Endothelial cell of umbilical vein (primary cell): Measurements from ENCODE around the gene S100A5.

Experiments used
- EZH2 ChIP-seq: IDR thresholded peaks from 2 replicates; pipeline ENCODE4 v1.6.1; 2012; ENCODE audit warnings: borderline replicate concordance, low read depth, mild to moderate bottlenecking, moderate library complexity, low read length, inconsistent platforms; ENCODE audit not compliant: severe bottlenecking
- FOS ChIP-seq: IDR thresholded peaks from 2 replicates; pipeline ENCODE4 v1.6.1; 2011; ENCODE audit warnings: mild to moderate bottlenecking, low read length, moderate library complexity, borderline replicate concordance; ENCODE audit not compliant: insufficient read depth
- MYC ChIP-seq: IDR thresholded peaks from one replicate; pipeline ENCODE4 v1.6.1; 2011; ENCODE audit warnings: mild to moderate bottlenecking, low read depth, low read length
- POLR2A ChIP-seq: IDR thresholded peaks from 2 replicates; pipeline ENCODE4 v1.6.1; 2012; ENCODE audit warnings: low read depth, mild to moderate bottlenecking, control low read depth, low read length
- POLR2AphosphoS5 ChIP-seq: IDR thresholded peaks from 2 replicates; pipeline ENCODE4 v1.6.1; 2012; ENCODE audit warnings: low read depth, mild to moderate bottlenecking, control low read depth, low read length, moderate library complexity; ENCODE audit not compliant: insufficient read depth
- TF ChIP-seq, protein P1 (sequence below), 2 donors: IDR thresholded peaks; 1 replicate in 1 of 2; 2 replicates in 1 of 2; pipeline ENCODE4 v1.5.1; 2011; ENCODE audit warnings: low read length in 2 of 2, mild to moderate bottlenecking in 2 of 2, moderate library complexity in 2 of 2, control low read depth in 1 of 2, inconsistent platforms in 1 of 2, low read depth in 1 of 2; ENCODE audit not compliant: insufficient read depth in 1 of 2; ENCODE audit errors: extremely low read depth in 1 of 2
- TF ChIP-seq, protein P2 (sequence below): IDR thresholded peaks from 2 replicates; pipeline ENCODE4 v1.6.1; 2011; ENCODE audit not compliant: insufficient read depth, insufficient read length

DNA sequence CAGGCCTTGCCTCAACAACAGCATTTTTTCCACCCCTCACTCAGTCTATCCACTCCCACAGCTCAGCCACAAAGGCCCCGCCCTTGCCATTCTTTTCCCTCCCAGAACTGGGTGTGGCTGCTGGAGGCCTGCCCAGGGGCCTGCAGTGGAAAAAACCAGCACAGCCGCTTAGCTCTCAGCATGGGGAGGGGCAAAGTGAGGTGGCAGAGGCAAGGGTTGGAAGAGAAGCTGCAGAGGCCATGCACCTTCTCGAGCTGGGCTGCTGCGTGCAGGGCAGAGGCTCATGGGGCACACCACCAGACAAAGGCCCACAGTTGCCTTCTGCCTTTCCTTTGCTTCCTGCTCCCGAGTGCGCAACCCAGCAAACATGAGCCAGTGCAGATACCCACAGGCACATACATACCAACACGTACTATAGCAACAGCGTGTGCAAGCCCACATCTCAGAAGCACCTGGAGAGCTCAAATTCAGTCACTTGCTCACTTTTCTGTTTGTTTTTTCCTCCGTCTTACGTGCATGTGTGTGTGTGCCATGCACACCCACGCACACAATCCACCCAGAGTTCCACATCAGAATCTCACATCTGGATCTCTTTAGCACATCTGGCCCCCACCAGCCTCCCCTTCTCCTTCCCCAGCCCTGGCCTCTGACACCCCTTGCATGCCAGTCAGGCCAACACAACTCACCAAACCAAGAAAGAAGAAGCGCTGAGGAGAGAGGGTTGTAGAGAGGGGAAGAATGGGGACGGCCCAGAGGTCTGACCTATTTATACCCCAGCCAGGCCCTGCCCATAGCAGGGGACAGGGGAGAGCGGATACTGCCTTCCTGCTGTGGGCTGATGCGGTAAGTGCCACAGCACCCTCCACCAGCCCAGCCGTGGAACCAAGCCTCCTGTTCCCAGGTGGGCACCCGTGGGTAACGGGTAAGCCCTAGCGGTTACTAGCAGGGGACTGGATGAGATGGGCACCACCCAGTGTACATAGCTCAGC lies 4.6 kb upstream of the S100A5 start, which contains the start of gene S100A4:
- TF ChIP-seq, protein P1, sequence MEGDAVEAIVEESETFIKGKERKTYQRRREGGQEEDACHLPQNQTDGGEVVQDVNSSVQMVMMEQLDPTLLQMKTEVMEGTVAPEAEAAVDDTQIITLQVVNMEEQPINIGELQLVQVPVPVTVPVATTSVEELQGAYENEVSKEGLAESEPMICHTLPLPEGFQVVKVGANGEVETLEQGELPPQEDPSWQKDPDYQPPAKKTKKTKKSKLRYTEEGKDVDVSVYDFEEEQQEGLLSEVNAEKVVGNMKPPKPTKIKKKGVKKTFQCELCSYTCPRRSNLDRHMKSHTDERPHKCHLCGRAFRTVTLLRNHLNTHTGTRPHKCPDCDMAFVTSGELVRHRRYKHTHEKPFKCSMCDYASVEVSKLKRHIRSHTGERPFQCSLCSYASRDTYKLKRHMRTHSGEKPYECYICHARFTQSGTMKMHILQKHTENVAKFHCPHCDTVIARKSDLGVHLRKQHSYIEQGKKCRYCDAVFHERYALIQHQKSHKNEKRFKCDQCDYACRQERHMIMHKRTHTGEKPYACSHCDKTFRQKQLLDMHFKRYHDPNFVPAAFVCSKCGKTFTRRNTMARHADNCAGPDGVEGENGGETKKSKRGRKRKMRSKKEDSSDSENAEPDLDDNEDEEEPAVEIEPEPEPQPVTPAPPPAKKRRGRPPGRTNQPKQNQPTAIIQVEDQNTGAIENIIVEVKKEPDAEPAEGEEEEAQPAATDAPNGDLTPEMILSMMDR (IDR thresholded peaks at IDR 0.05; ENCODE audit: extremely low read depth in 1 of 2, insufficient read depth in 1 of 2, low read depth in 1 of 2, low read length in 2 of 2) = no peak
- TF ChIP-seq POLR2A (no peak), MYC (no peak), POLR2AphosphoS5 (no peak), EZH2 (no peak), FOS (no peak)
- TF ChIP-seq, protein P2, sequence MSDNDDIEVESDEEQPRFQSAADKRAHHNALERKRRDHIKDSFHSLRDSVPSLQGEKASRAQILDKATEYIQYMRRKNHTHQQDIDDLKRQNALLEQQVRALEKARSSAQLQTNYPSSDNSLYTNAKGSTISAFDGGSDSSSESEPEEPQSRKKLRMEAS = no peak
